A549 (cell line): ENCODE measurements around the gene ITPKB. TPM values are rescaled to one million over a fixed set of nuclear protein-coding genes. Genes with fewer than 3 reads are reported as not detected.

Experiments
- ATAC-seq, 2 experiments: fragments of 200-7000 bp in 1 of 2; fragments of >200 bp in 1 of 2; cut with Nextera tagmentation in 1 of 2; cut with Tn5 transposase in 1 of 2; 3 replicates each; pipeline versions ENCODE4 v1.8.0 to v1.9.1; 2018 to 2020; ENCODE audit warnings: mild to moderate bottlenecking in 1 of 2, moderate library complexity in 1 of 2
- CTCF ChIA-PET: fragments of 300-600 bp; sonication (Branson Sonifier 250); formaldehyde crosslinking; extraction: SDS; loops from one replicate; lab custom pipeline; 2021; ENCODE audit warnings: antibody characterized with exemption, inconsistent platforms; lab: Yijun Ruan, JAX
- POLR2A ChIA-PET: fragments of 350-600 bp; formaldehyde crosslinking; extraction: SDS; loops from one replicate; lab custom pipeline; 2021; ENCODE audit warnings: antibody characterized with exemption, inconsistent platforms; lab: Yijun Ruan, JAX
- DNase-seq, 2 experiments: peaks; one replicate each; pipeline versions ENCODE4 v3.0.0 to v3.0.0-alpha.2; 2011 to 2016; ENCODE audit warnings: low read depth in 1 of 2, low spot score in 1 of 2
- FAIRE-seq: peaks from 2 replicates; lab custom pipeline; 2011; peaks lifted over from hg19 to GRCh38; lab: Jason Lieb, UNC
- H3K27ac ChIP-seq, 2 experiments: fragments of >200 bp; sonication (Bioruptor Twin); formaldehyde crosslinking; 3 replicates each; pipeline ENCODE4 v1.5.1; 2016 to 2017
- H3K4me1 ChIP-seq: fragments of >200 bp; sonication (Bioruptor Twin); formaldehyde crosslinking; 3 replicates; pipeline ENCODE4 v1.6.1; 2016
- H3K4me2 ChIP-seq: fragments of >200 bp; sonication (Bioruptor Twin); formaldehyde crosslinking; 3 replicates; pipeline ENCODE4 v1.6.1; 2016
- H3K4me3 ChIP-seq: fragments of >200 bp; sonication (Bioruptor Twin); formaldehyde crosslinking; 3 replicates; pipeline ENCODE4 v1.5.1; 2016
- H3K9me3 ChIP-seq: fragments of >200 bp; sonication (Bioruptor Twin); formaldehyde crosslinking; 3 replicates; pipeline ENCODE4 v1.6.1; 2016
- CBX2 ChIP-seq: fragments of 200-600 bp; sonication (generic); IDR thresholded peaks from 2 replicates; pipeline ENCODE4 v1.6.1; 2016; ENCODE audit warnings: low read depth, mild to moderate bottlenecking, borderline replicate concordance
- CBX8 ChIP-seq: fragments of 200-600 bp; sonication (generic); IDR thresholded peaks from 2 replicates; pipeline ENCODE4 v1.6.1; 2016
- CEBPB ChIP-seq, 2 experiments: fragments of >200 bp in 1 of 2; sonication (Bioruptor Twin) in 1 of 2; formaldehyde crosslinking in 1 of 2; IDR thresholded peaks; 2 replicates each; pipeline ENCODE4 v1.6.1; 2012 to 2016
- CHD2 ChIP-seq: fragments of 150-350 bp; IDR thresholded peaks from 2 replicates; pipeline ENCODE4 v1.6.1; 2014; ENCODE audit warnings: low read length; ENCODE audit not compliant: partially characterized antibody
- CHD4 ChIP-seq: fragments of 200-600 bp; sonication (generic); IDR thresholded peaks from 2 replicates; pipeline ENCODE4 v1.6.1; 2016; ENCODE audit warnings: antibody characterized with exemption, mild to moderate bottlenecking, borderline replicate concordance
- EP300 ChIP-seq, 2 experiments: fragments of >200 bp; sonication (Bioruptor Twin); formaldehyde crosslinking; IDR thresholded peaks; 2 replicates in 1 of 2; 3 replicates in 1 of 2; pipeline ENCODE4 v1.6.1; 2016 to 2017
- FOSL2 ChIP-seq, 2 experiments: fragments of 450-650 bp in 1 of 2; fragments of >200 bp in 1 of 2; sonication (Bioruptor Twin) in 1 of 2; formaldehyde crosslinking; IDR thresholded peaks; 2 replicates each; pipeline versions ENCODE4 v1.5.0 to v1.6.1; 2016 to 2020; ENCODE audit warnings: mild to moderate bottlenecking in 1 of 2, moderate library complexity in 1 of 2
- HDAC2 ChIP-seq: fragments of 200-600 bp; sonication (generic); IDR thresholded peaks from 2 replicates; pipeline ENCODE4 v1.6.1; 2016
- HEYL ChIP-seq: fragments of 250-450 bp; sonication (Bioruptor Pico); IDR thresholded peaks from 2 replicates; pipeline ENCODE4 v1.8.0; 2021; ENCODE audit warnings: mild to moderate bottlenecking, moderate library complexity
- HOXB13 ChIP-seq: fragments of 250-450 bp; sonication (Bioruptor Pico); IDR thresholded peaks from 2 replicates; pipeline ENCODE4 v1.5.0; 2020; ENCODE audit warnings: low read depth, mild to moderate bottlenecking, moderate library complexity
- HOXB5 ChIP-seq: fragments of 250-450 bp; sonication (Bioruptor Pico); IDR thresholded peaks from 2 replicates; pipeline ENCODE4 v1.5.0; 2020; ENCODE audit warnings: mild to moderate bottlenecking, moderate library complexity
- KDM5A ChIP-seq: fragments of 200-600 bp; sonication (generic); IDR thresholded peaks from 2 replicates; pipeline ENCODE4 v1.6.1; 2016; ENCODE audit warnings: antibody characterized with exemption, mild to moderate bottlenecking
- MYC ChIP-seq: IDR thresholded peaks from 2 replicates; pipeline ENCODE4 v1.6.1; 2012; ENCODE audit warnings: mild to moderate bottlenecking, inconsistent platforms, low read length, improper control_type of control experiment, borderline replicate concordance
- NR3C1 ChIP-seq: fragments of >200 bp; sonication (Bioruptor Twin); formaldehyde crosslinking; IDR thresholded peaks from 3 replicates; pipeline ENCODE4 v1.6.1; 2017
- POLR2A ChIP-seq: IDR thresholded peaks from 2 replicates; pipeline ENCODE4 v1.6.1; 2012; ENCODE audit warnings: mild to moderate bottlenecking, low read length
- POLR2AphosphoS2 ChIP-seq: conservative IDR thresholded peaks from 2 replicates; pipeline ENCODE4 v1.6.1; 2012; ENCODE audit warnings: low read length, improper control_type of control experiment, inconsistent platforms
- RAD21 ChIP-seq, 2 experiments: fragments of >200 bp in 1 of 2; sonication (Bioruptor Twin) in 1 of 2; formaldehyde crosslinking in 1 of 2; IDR thresholded peaks in 1 of 2; conservative IDR thresholded peaks in 1 of 2; 2 replicates in 1 of 2; 3 replicates in 1 of 2; pipeline ENCODE4 v1.6.1; 2012 to 2018; ENCODE audit warnings: inconsistent platforms in 1 of 2
- RARB ChIP-seq: fragments of 250-450 bp; sonication (Bioruptor Pico); IDR thresholded peaks from 2 replicates; pipeline ENCODE4 v1.8.0; 2021; ENCODE audit warnings: mild to moderate bottlenecking, moderate library complexity
- RCOR1 ChIP-seq: fragments of 150-350 bp; IDR thresholded peaks from 2 replicates; pipeline ENCODE4 v1.6.1; 2014; ENCODE audit warnings: antibody characterized with exemption, low read length, low read depth
- RNF2 ChIP-seq: fragments of 200-600 bp; sonication (generic); IDR thresholded peaks from 2 replicates; pipeline ENCODE4 v1.6.1; 2016; ENCODE audit warnings: low read depth, mild to moderate bottlenecking, antibody characterized with exemption, moderate library complexity, borderline replicate concordance
- TP53 ChIP-seq: fragments of 250-450 bp; sonication (Bioruptor Pico); IDR thresholded peaks from 2 replicates; pipeline ENCODE4 v1.5.0; 2021; ENCODE audit warnings: mild to moderate bottlenecking, moderate library complexity
- ZC3H11A ChIP-seq: fragments of 450-650 bp; IDR thresholded peaks from 2 replicates; pipeline ENCODE4 v1.6.1; 2014; ENCODE audit warnings: antibody characterized with exemption, mild to moderate bottlenecking
- ZFP36 ChIP-seq: fragments of 450-650 bp; IDR thresholded peaks from 2 replicates; pipeline ENCODE4 v1.6.1; 2014; ENCODE audit warnings: borderline replicate concordance; ENCODE audit not compliant: partially characterized antibody
- ZSCAN20 ChIP-seq: fragments of 250-450 bp; sonication (Bioruptor Pico); IDR thresholded peaks from 2 replicates; pipeline ENCODE4 v1.8.0; 2022; ENCODE audit warnings: mild to moderate bottlenecking, moderate library complexity
- WGBS: methylation state at CpG from one replicate; pipeline ENCODE4 v1.1.6; 2017; ENCODE audit errors: missing lambda C conversion rate; 5-methylcytosine and 5-hydroxymethylcytosine counted together
- polyA plus RNA-seq, 4 experiments: library from polyadenylated mRNA; depleted of rRNA in 3 of 4; stranded (reverse); fragments of >200 nt; fragmentation: RNase III in 1 of 4; extraction: RNeasy Plus Mini Kit Qiagen cat#74134 plus additional on column Dnase treatment in 1 of 4; gene quantifications; 2 replicates in 3 of 4; 3 replicates in 1 of 4; pipeline ENCODE4 v1.2.3, GENCODE V29; 2011 to 2017
- TF ChIP-seq, protein P1 (sequence below): IDR thresholded peaks from 2 replicates; pipeline ENCODE4 v1.6.1; 2012
- TF ChIP-seq, protein P2 (sequence below): fragments of 250-450 bp; sonication (Bioruptor Pico); IDR thresholded peaks from 2 replicates; pipeline ENCODE4 v1.5.0; 2021; ENCODE audit warnings: mild to moderate bottlenecking, moderate library complexity, borderline replicate concordance
- TF ChIP-seq, protein P3 (sequence below): fragments of >200 bp; sonication (Bioruptor Twin); formaldehyde crosslinking; IDR thresholded peaks from 3 replicates; pipeline ENCODE4 v1.5.1; 2016
- TF ChIP-seq, protein P4 (sequence below): fragments of 150-350 bp; IDR thresholded peaks from 2 replicates; pipeline ENCODE4 v1.6.1; 2014; ENCODE audit warnings: low read depth, mild to moderate bottlenecking, low read length
- TF ChIP-seq, protein P5 (sequence below): IDR thresholded peaks from 2 replicates; pipeline ENCODE4 v1.6.1; 2012

The ITPKB gene
- polyA plus RNA-seq, 2 of the 4 experiments (the other 2 are of a cell fraction): 1.7 to 2.8 TPM

DNA sequence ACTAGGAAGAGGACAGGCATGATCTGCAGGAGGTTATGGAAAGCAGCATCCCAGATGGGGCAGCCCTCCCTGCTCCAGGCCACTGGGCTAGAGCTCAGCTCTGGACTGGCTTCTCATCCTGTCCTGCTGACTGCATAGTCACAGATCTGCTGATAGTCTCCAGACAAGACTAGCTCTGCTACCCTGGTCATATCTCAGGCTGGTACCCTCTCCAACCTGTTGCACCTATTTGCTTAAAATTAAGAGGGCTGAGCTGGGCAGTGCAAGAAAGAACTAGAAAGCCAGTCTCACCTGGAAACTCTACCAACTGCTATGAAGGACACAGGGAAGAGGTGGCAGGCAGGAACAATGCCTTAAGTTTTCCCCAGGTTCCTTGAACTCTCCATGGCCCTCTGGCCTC lies 40.4 kb downstream of the ITPKB start:
- ChIA-PET CTCF (interaction anchor here (1.1 to 2.1 kb wide), 2 partner anchors 11 to 17 kb away, joined by 3 to 4 read pairs; no protein-coding TSS in a partner anchor), POLR2A (no interaction called here)
- ATAC-seq (no peak), DNase-seq (no peak), FAIRE-seq (no peak)
- Histone ChIP-seq H3K27ac (no peak overlapping the region), H3K4me3 (no peak overlapping the region), H3K4me2 (no peak overlapping the region), H3K4me1 (0 out of 3 replicates have a peak, but pooled peaks cover 4% of the 10 kb centered on the region), H3K9me3 (no peaks in the 10 kb centered on the region)
- TF ChIP-seq, protein P1, sequence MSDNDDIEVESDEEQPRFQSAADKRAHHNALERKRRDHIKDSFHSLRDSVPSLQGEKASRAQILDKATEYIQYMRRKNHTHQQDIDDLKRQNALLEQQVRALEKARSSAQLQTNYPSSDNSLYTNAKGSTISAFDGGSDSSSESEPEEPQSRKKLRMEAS: no peak
- TF ChIP-seq CHD2 (no peak), MYC (no peak), CBX8 (no peak), ZSCAN20 (no peak), HDAC2 (no peak), RARB (CRISPR knock-in tag) (no peak), POLR2AphosphoS2 (no peak), CHD4 (no peak), HOXB13 (CRISPR knock-in tag) (no peak), RAD21 (conservative IDR thresholded peaks at IDR 0.05 in 1 of 2, IDR thresholded peaks at IDR 0.05 in 1 of 2) (no peak), TP53 (CRISPR knock-in tag) (no peak)
- TF ChIP-seq, protein P2, sequence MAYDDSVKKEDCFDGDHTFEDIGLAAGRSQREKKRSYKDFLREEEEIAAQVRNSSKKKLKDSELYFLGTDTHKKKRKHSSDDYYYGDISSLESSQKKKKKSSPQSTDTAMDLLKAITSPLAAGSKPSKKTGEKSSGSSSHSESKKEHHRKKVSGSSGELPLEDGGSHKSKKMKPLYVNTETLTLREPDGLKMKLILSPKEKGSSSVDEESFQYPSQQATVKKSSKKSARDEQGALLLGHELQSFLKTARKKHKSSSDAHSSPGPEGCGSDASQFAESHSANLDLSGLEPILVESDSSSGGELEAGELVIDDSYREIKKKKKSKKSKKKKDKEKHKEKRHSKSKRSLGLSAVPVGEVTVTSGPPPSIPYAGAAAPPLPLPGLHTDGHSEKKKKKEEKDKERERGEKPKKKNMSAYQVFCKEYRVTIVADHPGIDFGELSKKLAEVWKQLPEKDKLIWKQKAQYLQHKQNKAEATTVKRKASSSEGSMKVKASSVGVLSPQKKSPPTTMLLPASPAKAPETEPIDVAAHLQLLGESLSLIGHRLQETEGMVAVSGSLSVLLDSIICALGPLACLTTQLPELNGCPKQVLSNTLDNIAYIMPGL (CRISPR knock-in tag): no peak
- TF ChIP-seq, protein P3, sequence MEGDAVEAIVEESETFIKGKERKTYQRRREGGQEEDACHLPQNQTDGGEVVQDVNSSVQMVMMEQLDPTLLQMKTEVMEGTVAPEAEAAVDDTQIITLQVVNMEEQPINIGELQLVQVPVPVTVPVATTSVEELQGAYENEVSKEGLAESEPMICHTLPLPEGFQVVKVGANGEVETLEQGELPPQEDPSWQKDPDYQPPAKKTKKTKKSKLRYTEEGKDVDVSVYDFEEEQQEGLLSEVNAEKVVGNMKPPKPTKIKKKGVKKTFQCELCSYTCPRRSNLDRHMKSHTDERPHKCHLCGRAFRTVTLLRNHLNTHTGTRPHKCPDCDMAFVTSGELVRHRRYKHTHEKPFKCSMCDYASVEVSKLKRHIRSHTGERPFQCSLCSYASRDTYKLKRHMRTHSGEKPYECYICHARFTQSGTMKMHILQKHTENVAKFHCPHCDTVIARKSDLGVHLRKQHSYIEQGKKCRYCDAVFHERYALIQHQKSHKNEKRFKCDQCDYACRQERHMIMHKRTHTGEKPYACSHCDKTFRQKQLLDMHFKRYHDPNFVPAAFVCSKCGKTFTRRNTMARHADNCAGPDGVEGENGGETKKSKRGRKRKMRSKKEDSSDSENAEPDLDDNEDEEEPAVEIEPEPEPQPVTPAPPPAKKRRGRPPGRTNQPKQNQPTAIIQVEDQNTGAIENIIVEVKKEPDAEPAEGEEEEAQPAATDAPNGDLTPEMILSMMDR: no peak

DNA sequence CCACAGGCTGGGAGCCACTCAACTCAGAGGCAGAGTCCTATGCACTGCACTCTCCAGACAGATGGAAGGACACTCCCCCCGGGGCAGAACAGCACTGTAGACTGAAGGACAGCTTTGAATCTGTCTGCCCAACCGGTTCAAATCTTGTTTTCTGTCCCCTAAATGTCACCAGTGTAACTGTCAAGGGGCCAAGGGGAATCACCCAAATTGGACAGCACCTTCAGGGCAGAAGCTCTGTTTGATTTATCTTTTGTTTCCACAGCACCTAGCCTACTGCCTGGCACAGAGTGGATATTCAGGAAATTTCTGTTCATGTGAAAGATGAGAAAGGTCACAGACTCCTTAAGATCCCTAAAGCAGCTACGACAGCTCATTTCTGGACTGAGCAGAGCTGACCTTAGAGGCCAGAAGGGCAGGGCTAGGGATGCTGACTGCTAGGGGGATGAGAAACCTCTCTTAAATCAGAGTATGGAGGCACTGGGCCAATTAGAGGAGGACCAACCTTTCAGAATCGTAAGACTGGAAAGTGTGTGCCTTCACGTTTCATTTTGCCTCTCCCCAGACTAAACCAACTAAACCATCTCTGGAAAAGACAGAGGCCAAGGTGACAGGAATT lies 41.0 kb downstream of the ITPKB start:
- Histone ChIP-seq H3K4me3 (no peak overlapping the region), H3K4me2 (no peak overlapping the region), H3K4me1 (0 out of 3 replicates have a peak, but pooled peaks cover 4% of the 10 kb centered on the region), H3K27ac (no peak overlapping the region), H3K9me3 (no peaks in the 10 kb centered on the region)
- FAIRE-seq (no peak), DNase-seq (no peak), ATAC-seq (peak in 1 of 2 experiments; percentile 26; a peak in 1 of 6 replicates)
- POLR2A ChIA-PET: no interaction called here
- CTCF ChIA-PET: interaction anchor here (0.8 to 2.1 kb wide), 3 partner anchors 8 to 17 kb away, joined by 3 to 4 read pairs (median 3); no protein-coding TSS in a partner anchor
- WGBS: 69% methylated on average over 5 of the region's 5 CpGs
- TF ChIP-seq CHD4 (no peak), ZFP36 (no peak), RCOR1 (no peak), CBX2 (no peak), FOSL2 (IDR thresholded peaks at IDR 0.05) (no peak), FOSL2 (CRISPR knock-in tag; IDR thresholded peaks at IDR 0.05) (no peak), HOXB5 (CRISPR knock-in tag) (no peak), POLR2A (no peak), ZC3H11A (no peak), CBX8 (no peak), EP300 (IDR thresholded peaks at IDR 0.05) (no peak), CHD2 (no peak), HEYL (CRISPR knock-in tag) (no peak), CEBPB (IDR thresholded peaks at IDR 0.05) (no peak), NR3C1 (no peak), KDM5A (no peak), RNF2 (no peak)
- TF ChIP-seq, protein P1: no peak
- TF ChIP-seq, protein P4, sequence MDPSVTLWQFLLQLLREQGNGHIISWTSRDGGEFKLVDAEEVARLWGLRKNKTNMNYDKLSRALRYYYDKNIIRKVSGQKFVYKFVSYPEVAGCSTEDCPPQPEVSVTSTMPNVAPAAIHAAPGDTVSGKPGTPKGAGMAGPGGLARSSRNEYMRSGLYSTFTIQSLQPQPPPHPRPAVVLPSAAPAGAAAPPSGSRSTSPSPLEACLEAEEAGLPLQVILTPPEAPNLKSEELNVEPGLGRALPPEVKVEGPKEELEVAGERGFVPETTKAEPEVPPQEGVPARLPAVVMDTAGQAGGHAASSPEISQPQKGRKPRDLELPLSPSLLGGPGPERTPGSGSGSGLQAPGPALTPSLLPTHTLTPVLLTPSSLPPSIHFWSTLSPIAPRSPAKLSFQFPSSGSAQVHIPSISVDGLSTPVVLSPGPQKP: no peak
- TF ChIP-seq, protein P3: no peak
- TF ChIP-seq, protein P5, sequence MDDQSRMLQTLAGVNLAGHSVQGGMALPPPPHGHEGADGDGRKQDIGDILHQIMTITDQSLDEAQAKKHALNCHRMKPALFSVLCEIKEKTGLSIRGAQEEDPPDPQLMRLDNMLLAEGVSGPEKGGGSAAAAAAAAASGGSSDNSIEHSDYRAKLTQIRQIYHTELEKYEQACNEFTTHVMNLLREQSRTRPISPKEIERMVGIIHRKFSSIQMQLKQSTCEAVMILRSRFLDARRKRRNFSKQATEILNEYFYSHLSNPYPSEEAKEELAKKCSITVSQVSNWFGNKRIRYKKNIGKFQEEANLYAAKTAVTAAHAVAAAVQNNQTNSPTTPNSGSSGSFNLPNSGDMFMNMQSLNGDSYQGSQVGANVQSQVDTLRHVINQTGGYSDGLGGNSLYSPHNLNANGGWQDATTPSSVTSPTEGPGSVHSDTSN: no peak
